GM19467 (cell line): ENCODE results near the gene ZIC4.

Source experiments
- ATAC-seq: cut with Tn5 transposase; IDR thresholded peaks from one replicate; pipeline ENCODE4 v1.9.1; 2021; ENCODE audit warnings: mild to moderate bottlenecking, moderate library complexity; ENCODE audit not compliant: unreplicated experiment

Gene ZIC4

GRCh38 chr3:147371771-147372340 lies 34.5 kb downstream of the ZIC4 start:
- no peak for ATAC-seq

GRCh38 chr3:147371140-147371539 lies 35.2 kb downstream of the ZIC4 start:
- no peak for ATAC-seq

- no peak for ATAC-seq
Observed at GRCh38 chr3:147370349-147370748, 36.0 kb downstream of the ZIC4 start.

- no peak for ATAC-seq
Observed at GRCh38 chr3:147369661-147370123, 36.7 kb downstream of the ZIC4 start.

- ATAC-seq, result no peak
Observed at GRCh38 chr3:147369231-147369630, 37.1 kb downstream of the ZIC4 start.

- no peak for ATAC-seq
Observed at GRCh38 chr3:147368561-147369221, 37.7 kb downstream of the ZIC4 start.

- ATAC-seq, result no peak
Observed at GRCh38 chr3:147368151-147368550, 38.2 kb downstream of the ZIC4 start.

- ATAC-seq, result no peak
Observed at GRCh38 chr3:147367676-147368075, 38.7 kb downstream of the ZIC4 start.

- ATAC-seq, result no peak
Observed at GRCh38 chr3:147365196-147366115, 40.9 kb downstream of the ZIC4 start.

- no peak for ATAC-seq
Observed at GRCh38 chr3:147364771-147365170, 41.6 kb downstream of the ZIC4 start.

- ATAC-seq, result no peak
Observed at GRCh38 chr3:147361454-147362420, 44.6 kb downstream of the ZIC4 start.

- no peak for ATAC-seq
Observed at GRCh38 chr3:147360646-147361453, 45.5 kb downstream of the ZIC4 start.

- no peak for ATAC-seq
Observed at GRCh38 chr3:147360051-147360439, 46.3 kb downstream of the ZIC4 start.

- no peak for ATAC-seq
Observed at GRCh38 chr3:147359177-147360050, 46.9 kb downstream of the ZIC4 start.

GRCh38 chr3:147358144-147358992 lies 48.0 kb downstream of the ZIC4 start:
- ATAC-seq, result no peak

- no peak for ATAC-seq
Observed at GRCh38 chr3:147356909-147357900, 49.1 kb downstream of the ZIC4 start.
